A549 treated with dexamethasone at 1 μM for 4 hours (cell line): ENCODE measurements around the gene LHCGR. TPM values are rescaled to one million over a fixed set of nuclear protein-coding genes. Genes with fewer than 3 reads are reported as not detected.

Source experiments
- total RNA-seq: library from RNA; stranded (reverse); fragments of 200-300 nt; extraction: Qiagen RNA extraction; gene quantifications from 5 replicates; pipeline ENCODE4 v1.2.3, GENCODE V29; 2022

LHCGR gene
- total RNA-seq: not detected in 5 replicates

GRCh38 chr2:48755473-48755872 lies at the start of gene LHCGR:
LHCGR (minus strand) TSS chr2:48755724; CDS start chr2:48755671, 53 bp downstream.

Other genes with a start within 250 kb of the LHCGR start
- gene STON1, start 225.6 kb downstream of the LHCGR start, total RNA-seq: 0.25 to 0.59 TPM (median 0.40 TPM) in 5 replicates
- gene GTF2A1L, start 137.9 kb downstream of the LHCGR start, total RNA-seq: not detected in 5 replicates